H1 (cell line): ENCODE measurements around the gene PRKAG1. TPM values are rescaled to one million over a fixed set of nuclear protein-coding genes. Genes with fewer than 3 reads are reported as not detected.

Source experiments
- BACH1 ChIP-seq: IDR thresholded peaks from 2 replicates; pipeline ENCODE4 v1.6.1; 2012; ENCODE audit warnings: low read length, improper control_type of control experiment
- SUZ12 ChIP-seq: fragments of 200-600 bp; sonication (generic); IDR thresholded peaks from 2 replicates; pipeline ENCODE4 v1.6.1; 2012; ENCODE audit warnings: mild to moderate bottlenecking, inconsistent platforms, low read length, moderate library complexity, mixed read lengths
- ZNF274 ChIP-seq: IDR thresholded peaks from 2 replicates; pipeline ENCODE4 v1.7.0; 2012; ENCODE audit warnings: low read length, borderline replicate concordance; ENCODE audit errors: extremely low read depth
- polyA plus RNA-seq, 7 experiments: library from polyadenylated mRNA; depleted of rRNA in 3 of 7; stranded (reverse) in 5 of 7; unstranded in 2 of 7; fragments of >200 nt in 5 of 7; fragments of 200-250 nt in 2 of 7; gene quantifications; 1 replicate in 5 of 7; 2 replicates in 1 of 7; 4 replicates in 1 of 7; pipeline versions ENCODE4 v1.2.1 to v1.2.3, GENCODE V29; 2011 to 2013; ENCODE audit warnings: missing spikeins in 2 of 7, mixed read lengths in 2 of 7
- total RNA-seq: library from RNA; stranded (reverse); fragmentation: NEBNext Ultra II Directional; extraction: Animal tissue kit (Norgen Biotek cat#: 25700); gene quantifications from 2 replicates; pipeline ENCODE4 v1.2.1, GENCODE V29; 2021

PRKAG1 gene
- total and polyA plus RNA-seq, 2 of the 8 experiments (the other 6 are each of a cell fraction or from before 2014, with no cell fraction given): 38.6 to 57.5 TPM

DNA sequence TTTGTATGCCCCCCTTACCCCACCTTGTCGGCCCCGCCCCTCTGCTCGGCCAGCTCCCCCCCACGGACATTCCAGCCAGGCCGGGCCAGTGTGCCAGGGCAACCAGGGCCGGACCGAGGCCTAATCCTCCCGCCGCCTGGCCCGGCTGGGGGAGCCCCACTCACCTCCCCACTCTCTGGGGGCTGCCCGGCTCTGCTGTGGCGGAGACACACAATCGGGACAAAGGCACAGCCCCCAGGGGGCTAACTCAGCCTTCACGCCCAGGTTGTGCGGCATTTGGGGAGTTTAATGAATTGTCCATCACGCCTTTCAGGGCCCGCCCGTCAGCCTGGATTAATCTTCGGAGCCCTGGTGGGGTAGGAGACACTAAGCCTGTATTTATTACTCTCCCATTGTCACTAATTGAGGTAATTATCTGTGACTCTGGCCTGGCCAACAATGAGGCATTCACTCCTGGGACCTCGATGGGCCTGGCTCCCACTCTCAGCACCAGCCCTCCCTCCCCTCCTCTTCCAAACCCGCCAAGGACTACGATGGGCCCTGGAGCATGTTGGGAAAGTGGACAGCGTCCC, 31.8 kb downstream of the PRKAG1 start (continued):
- TF ChIP-seq BACH1: no peak
- TF ChIP-seq ZNF274: no peak
- TF ChIP-seq SUZ12: no peak
